GM12878 (cell line): ENCODE results near the gene MRGPRG. TPM values are rescaled to one million over a fixed set of nuclear protein-coding genes. Genes with fewer than 3 reads are reported as not detected.
A peak's percentile ranks its signal among the peaks of the same experiment; 100 is the strongest.

ENCODE experiments used
- ATAC-seq: fragments of 200-7000 bp; cut with Tn5 transposase; 3 replicates; pipeline ENCODE4 v1.9.1; 2020; ENCODE audit warnings: mild to moderate bottlenecking, moderate library complexity
- BruUV-seq: library from RNA; stranded (reverse); fragments of 400-500 nt; replicated peaks from 2 replicates; lab custom pipeline; 2021; lab: Mats Ljungman, UMichigan
- CTCF ChIA-PET: fragments of 300-600 bp; sonication (Branson Sonifier 250); formaldehyde crosslinking; extraction: SDS; loops from one replicate; lab custom pipeline; 2021; ENCODE audit warnings: inconsistent platforms; lab: Yijun Ruan, JAX
- POLR2A ChIA-PET: fragments of 350-600 bp; formaldehyde crosslinking; extraction: SDS; loops from one replicate; lab custom pipeline; 2021; ENCODE audit warnings: inconsistent platforms; lab: Charles Lee
- RAD21 ChIA-PET: fragments of 300-600 bp; sonication (Branson Sonifier 250); formaldehyde crosslinking; loops from one replicate; lab custom pipeline; 2023; ENCODE audit warnings: antibody characterized with exemption; ENCODE audit not compliant: unreplicated experiment; lab: Charles Lee
- SMC1A ChIA-PET: fragments of 300-600 bp; sonication (Branson Sonifier 250); formaldehyde crosslinking; loops from one replicate; lab custom pipeline; 2023; ENCODE audit not compliant: unreplicated experiment, uncharacterized antibody; lab: Charles Lee
- DNase-seq: peaks from one replicate; pipeline ENCODE4 v3.0.0-alpha.2; 2011; ENCODE audit warnings: low read depth, low spot score
- FAIRE-seq: peaks from 3 replicates; lab custom pipeline; 2011; peaks lifted over from hg19 to GRCh38; lab: Jason Lieb, UNC
- H2AFZ ChIP-seq: 2 replicates; pipeline ENCODE4 v1.6.0; 2011; ENCODE audit warnings: low read depth, low read length, control low read depth; ENCODE audit not compliant: control insufficient read depth
- H3K27ac ChIP-seq: 2 replicates; pipeline ENCODE4 v1.5.1; 2011; ENCODE audit warnings: control low read depth; ENCODE audit not compliant: control insufficient read depth, insufficient read depth
- H3K27me3 ChIP-seq, 2 experiments: replicated peaks in 1 of 2; 2 replicates each; pipeline versions ENCODE4 v1.6.0 to v1.6.1; 2011; ENCODE audit warnings: low read length in 1 of 2; ENCODE audit not compliant: control insufficient read depth in 2 of 2, insufficient read depth in 2 of 2
- H3K36me3 ChIP-seq, 2 experiments: 2 replicates each; pipeline ENCODE4 v1.5.1; 2011; ENCODE audit warnings: low read length in 1 of 2; ENCODE audit not compliant: control insufficient read depth in 2 of 2, insufficient read depth in 2 of 2
- H3K4me1 ChIP-seq: 2 replicates; pipeline ENCODE4 v1.6.1; 2011; ENCODE audit warnings: mild to moderate bottlenecking, low read length, moderate library complexity, mixed read lengths; ENCODE audit not compliant: control insufficient read depth, insufficient read depth
- H3K4me2 ChIP-seq: 2 replicates; pipeline ENCODE4 v1.6.0; 2011; ENCODE audit warnings: control low read depth; ENCODE audit not compliant: control insufficient read depth, insufficient read depth
- H3K4me3 ChIP-seq: fragments of 200-600 bp; sonication (generic); 2 replicates; pipeline ENCODE4 v1.5.1; 2016
- H3K79me2 ChIP-seq: 2 replicates; pipeline ENCODE4 v1.6.0; 2011; ENCODE audit warnings: low read length; ENCODE audit not compliant: control insufficient read depth, insufficient read depth
- H3K9ac ChIP-seq: 2 replicates; pipeline ENCODE4 v1.8.0; 2011; ENCODE audit warnings: low read length, control low read depth, mixed read lengths; ENCODE audit not compliant: control insufficient read depth, insufficient read depth
- H3K9me3 ChIP-seq: replicated peaks from 3 replicates; pipeline ENCODE4 v1.5.1; 2011; ENCODE audit warnings: mild to moderate bottlenecking, low read length; ENCODE audit not compliant: control insufficient read depth, insufficient read depth
- H4K20me1 ChIP-seq: 2 replicates; pipeline ENCODE4 v1.6.0; 2011; ENCODE audit not compliant: control insufficient read depth, insufficient read depth
- CHD4 ChIP-seq: fragments of 200-600 bp; sonication (generic); IDR thresholded peaks from 2 replicates; pipeline ENCODE4 v1.6.1; 2016; ENCODE audit warnings: mild to moderate bottlenecking
- EGR1 ChIP-seq, 2 experiments: IDR thresholded peaks; 1 replicate in 1 of 2; 2 replicates in 1 of 2; pipeline ENCODE4 v1.6.1; 2011 to 2012; ENCODE audit warnings: low read depth in 2 of 2, low read length in 2 of 2, borderline replicate concordance in 1 of 2, mild to moderate bottlenecking in 1 of 2, moderate library complexity in 1 of 2
- HDAC2 ChIP-seq: fragments of 200-600 bp; sonication (generic); IDR thresholded peaks from 2 replicates; pipeline ENCODE4 v1.6.1; 2017
- KDM1A ChIP-seq: fragments of 200-600 bp; sonication (generic); IDR thresholded peaks from 2 replicates; pipeline ENCODE4 v1.6.1; 2016; ENCODE audit warnings: borderline replicate concordance
- KLF5 ChIP-seq: fragments of 450-650 bp; IDR thresholded peaks from 2 replicates; pipeline ENCODE4 v1.6.1; 2014; ENCODE audit warnings: mild to moderate bottlenecking; ENCODE audit not compliant: partially characterized antibody
- PAX5 ChIP-seq: IDR thresholded peaks from 2 replicates; pipeline ENCODE4 v1.6.1; 2011; ENCODE audit warnings: low read depth, low read length, borderline replicate concordance
- RB1 ChIP-seq: fragments of 450-650 bp; formaldehyde crosslinking; IDR thresholded peaks from 2 replicates; pipeline ENCODE4 v1.6.1; 2017; ENCODE audit warnings: mild to moderate bottlenecking, borderline replicate concordance
- SMC3 ChIP-seq: IDR thresholded peaks from 2 replicates; pipeline ENCODE4 v1.6.1; 2011; ENCODE audit warnings: low read length, improper control_type of control experiment, borderline replicate concordance
- STAT1 ChIP-seq: fragments of 450-650 bp; conservative IDR thresholded peaks from 2 replicates; pipeline ENCODE4 v1.6.1; 2014; ENCODE audit warnings: antibody characterized with exemption, mild to moderate bottlenecking
- TAF1 ChIP-seq: IDR thresholded peaks from 2 replicates; pipeline ENCODE4 v1.6.1; 2011; ENCODE audit warnings: mild to moderate bottlenecking, low read depth, low read length, borderline replicate concordance
- TCF7 ChIP-seq: IDR thresholded peaks from 2 replicates; pipeline ENCODE4 v1.6.1; 2014; ENCODE audit warnings: antibody characterized with exemption, borderline replicate concordance
- ZNF207 ChIP-seq: fragments of 450-650 bp; IDR thresholded peaks from 2 replicates; pipeline ENCODE4 v1.6.1; 2014; ENCODE audit warnings: antibody characterized with exemption, mild to moderate bottlenecking, borderline replicate concordance
- ZNF274 ChIP-seq: IDR thresholded peaks from one replicate; pipeline ENCODE4 v1.8.0; 2011; ENCODE audit not compliant: insufficient read length, insufficient read depth
- WGBS: methylation state at CpG from one replicate; pipeline ENCODE4 v1.1.6; 2016; ENCODE audit warnings: low lambda C conversion rate; ENCODE audit not compliant: insufficient replicate concordance, insufficient coverage; ENCODE audit errors: missing lambda C conversion rate; 5-methylcytosine and 5-hydroxymethylcytosine counted together
- in situ Hi-C: fragments of 300-500 bp; cut with MboI; formaldehyde crosslinking; loops from 9 replicates; pipeline ENCODE4 v1.14.3; 2018; ENCODE audit warnings: mixed read lengths
- intact Hi-C: fragments of 100-400 bp; cut with micrococcal nuclease; formaldehyde crosslinking; loops from one replicate; pipeline ENCODE4 v1.14.2; 2022; ENCODE audit not compliant: unreplicated experiment
- polyA plus RNA-seq, 11 experiments: library from polyadenylated mRNA; depleted of rRNA in 4 of 11; unstranded in 6 of 11; stranded (reverse) in 5 of 11; fragments of >200 nt; fragmentation: Nextera tagmentation in 4 of 11; fragmentation: Illumina TruSeq in 1 of 11; extraction: Ambion mirVana in 4 of 11; extraction: Trizol in 1 of 11; gene quantifications; 1 replicate in 1 of 11; 2 replicates in 10 of 11; pipeline versions ENCODE4 v1.2.1 to v1.2.3, GENCODE V29; 2011 to 2016; ENCODE audit warnings: inconsistent platforms in 2 of 11, missing spikeins in 2 of 11, low read depth in 1 of 11
- total RNA-seq, 4 experiments: library from RNA; depleted of rRNA in 3 of 4; stranded (reverse); fragments of >200 nt in 3 of 4; fragmentation: Illumina TruSeq in 1 of 4; extraction: Trizol in 1 of 4; gene quantifications; 2 replicates each; pipeline versions ENCODE4 v1.2.1 to v1.2.3, GENCODE V29; 2013 to 2021
- TF ChIP-seq, protein P1 (sequence below): fragments of 150-350 bp; IDR thresholded peaks from 2 replicates; pipeline ENCODE4 v1.6.1; 2014; ENCODE audit warnings: mild to moderate bottlenecking, low read depth, low read length
- TF ChIP-seq, protein P2 (sequence below): fragments of 450-650 bp; IDR thresholded peaks from 2 replicates; pipeline ENCODE4 v1.6.1; 2016; ENCODE audit warnings: mild to moderate bottlenecking

MRGPRG gene
- total and polyA plus RNA-seq, 10 of the 15 experiments (the other 5 are each of a cell fraction or from before 2014, with no cell fraction given): not detected

DNA sequence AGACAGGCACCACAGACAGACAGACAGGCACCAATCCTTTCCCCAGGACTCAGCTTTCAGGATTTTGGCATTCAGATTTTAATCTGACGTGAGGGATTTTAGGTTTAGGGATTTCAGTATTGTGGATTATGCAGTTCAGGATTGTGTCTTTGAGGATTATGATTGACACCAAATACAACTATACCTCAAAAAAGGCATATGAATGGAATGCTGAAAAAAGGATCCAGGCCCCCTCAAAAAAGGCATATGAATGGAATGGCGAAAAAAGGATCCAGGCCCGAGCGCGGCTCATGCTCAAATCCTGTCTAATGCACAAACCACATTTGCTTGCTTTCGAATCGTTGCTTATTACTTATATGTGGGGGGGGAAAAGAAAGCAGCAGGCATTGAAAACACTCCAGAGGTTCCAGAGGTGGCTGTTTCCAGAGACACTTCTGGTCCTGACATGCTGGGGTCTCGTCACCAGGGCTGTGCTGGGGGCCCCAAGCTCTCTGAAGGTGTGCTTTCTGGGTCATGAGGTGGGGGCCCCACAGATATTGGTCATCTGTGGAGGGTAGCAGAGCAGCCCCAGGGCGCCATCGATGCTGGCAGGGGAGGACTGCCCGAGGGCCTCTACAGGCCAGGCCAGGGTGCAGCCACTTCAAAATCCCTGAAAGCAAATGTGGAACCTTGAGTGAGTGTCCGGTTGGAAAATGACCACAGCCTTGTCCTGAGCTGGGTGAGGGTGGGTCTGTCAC, 36.7 kb downstream of the MRGPRG start:
- no peak for FAIRE-seq
- intact Hi-C loops: no loop called here
- 43% methylated on average over 12 of the region's 12 CpGs for WGBS

DNA sequence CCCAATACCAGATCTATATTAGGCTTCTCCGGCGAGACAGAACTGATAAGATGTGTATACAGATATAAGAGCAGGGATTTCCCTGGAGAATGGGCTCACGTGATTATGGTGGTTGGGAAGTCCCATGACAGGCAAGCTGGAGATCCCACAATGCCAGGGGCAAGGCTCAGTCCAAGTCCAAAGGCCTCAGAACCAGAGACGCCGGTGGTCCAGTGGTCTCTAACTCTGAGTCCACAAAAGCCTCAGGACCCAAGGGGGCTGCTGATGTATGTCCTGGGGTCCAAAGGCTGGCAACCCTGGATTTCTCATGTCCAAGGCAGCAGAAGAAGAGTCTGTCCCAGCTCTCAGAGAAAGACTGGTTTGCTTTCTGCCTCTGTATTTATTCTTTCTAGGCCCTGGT, 37.7 kb downstream of the MRGPRG start:
- Histone ChIP-seq H3K36me3 (no peaks in the 10 kb centered on the region), H3K9me3 (no peaks in the 10 kb centered on the region; the same call in 2 of the 3 replicates), H3K4me1 (no peaks in the 10 kb centered on the region), H3K27ac (no peak overlapping the region), H3K4me2 (no peak overlapping the region), H3K27me3 (no peaks in the 10 kb centered on the region), H3K4me3 (no peak overlapping the region), H3K9ac (no peak overlapping the region), H3K79me2 (no peaks in the 10 kb centered on the region), H2AFZ (no peak overlapping the region), H4K20me1 (no peaks in the 10 kb centered on the region)
- ChIA-PET POLR2A (no interaction called here), RAD21 (no interaction called here), SMC1A (no interaction called here), CTCF (no interaction called here)
- in situ Hi-C loops (no loop called here), intact Hi-C loops (no loop called here)
- WGBS: 47% methylated on average over 5 of the region's 5 CpGs
- DNase-seq (no peak), FAIRE-seq (no peak), ATAC-seq (no peak)
- no TSS peak for BruUV-seq
- TF ChIP-seq HDAC2 (no peak), RB1 (no peak), PAX5 (no peak), KLF5 (no peak), EGR1 (IDR thresholded peaks at IDR 0.05; ENCODE audit: borderline replicate concordance in 1 of 2, low read depth in 2 of 2, low read length in 2 of 2) (no peak), ZNF207 (no peak), TCF7 (no peak), SMC3 (no peak), CHD4 (no peak), ZNF274 (no peak), KDM1A (no peak), TAF1 (no peak)
- TF ChIP-seq, protein P1, sequence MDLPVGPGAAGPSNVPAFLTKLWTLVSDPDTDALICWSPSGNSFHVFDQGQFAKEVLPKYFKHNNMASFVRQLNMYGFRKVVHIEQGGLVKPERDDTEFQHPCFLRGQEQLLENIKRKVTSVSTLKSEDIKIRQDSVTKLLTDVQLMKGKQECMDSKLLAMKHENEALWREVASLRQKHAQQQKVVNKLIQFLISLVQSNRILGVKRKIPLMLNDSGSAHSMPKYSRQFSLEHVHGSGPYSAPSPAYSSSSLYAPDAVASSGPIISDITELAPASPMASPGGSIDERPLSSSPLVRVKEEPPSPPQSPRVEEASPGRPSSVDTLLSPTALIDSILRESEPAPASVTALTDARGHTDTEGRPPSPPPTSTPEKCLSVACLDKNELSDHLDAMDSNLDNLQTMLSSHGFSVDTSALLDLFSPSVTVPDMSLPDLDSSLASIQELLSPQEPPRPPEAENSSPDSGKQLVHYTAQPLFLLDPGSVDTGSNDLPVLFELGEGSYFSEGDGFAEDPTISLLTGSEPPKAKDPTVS: no peak

More for the DNA sequence above, 36.7 kb downstream of the MRGPRG start:
- ChIA-PET CTCF (no interaction called here), POLR2A (no interaction called here), SMC1A (no interaction called here), RAD21 (no interaction called here)
- no peak overlapping the region for H3K4me3 ChIP-seq
- DNase-seq (no peak), ATAC-seq (no peak)
- H3K9me3 ChIP-seq: no peaks in the 10 kb centered on the region
- H3K9ac ChIP-seq: no peak overlapping the region
- BruUV-seq: no TSS peak
- no peaks in the 10 kb centered on the region for H3K27me3 ChIP-seq
- H3K36me3 ChIP-seq: no peaks in the 10 kb centered on the region
- H4K20me1 ChIP-seq: no peaks in the 10 kb centered on the region
- H3K79me2 ChIP-seq: no peaks in the 10 kb centered on the region
- no peak overlapping the region for H3K4me2 ChIP-seq
- TF ChIP-seq STAT1: no peak
- TF ChIP-seq, protein P2, sequence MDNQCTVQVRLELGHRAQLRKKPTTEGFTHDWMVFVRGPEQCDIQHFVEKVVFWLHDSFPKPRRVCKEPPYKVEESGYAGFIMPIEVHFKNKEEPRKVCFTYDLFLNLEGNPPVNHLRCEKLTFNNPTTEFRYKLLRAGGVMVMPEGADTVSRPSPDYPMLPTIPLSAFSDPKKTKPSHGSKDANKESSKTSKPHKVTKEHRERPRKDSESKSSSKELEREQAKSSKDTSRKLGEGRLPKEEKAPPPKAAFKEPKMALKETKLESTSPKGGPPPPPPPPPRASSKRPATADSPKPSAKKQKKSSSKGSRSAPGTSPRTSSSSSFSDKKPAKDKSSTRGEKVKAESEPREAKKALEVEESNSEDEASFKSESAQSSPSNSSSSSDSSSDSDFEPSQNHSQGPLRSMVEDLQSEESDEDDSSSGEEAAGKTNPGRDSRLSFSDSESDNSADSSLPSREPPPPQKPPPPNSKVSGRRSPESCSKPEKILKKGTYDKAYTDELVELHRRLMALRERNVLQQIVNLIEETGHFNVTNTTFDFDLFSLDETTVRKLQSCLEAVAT: peak; percentile 61; the same call in 1 of the 2 replicates
- H3K4me1 ChIP-seq: no peaks in the 10 kb centered on the region
- H3K27ac ChIP-seq: no peak overlapping the region
- in situ Hi-C loops: no loop called here
- H2AFZ ChIP-seq: no peak overlapping the region
